ACHN (cell line): ENCODE results near the gene ADAMTS9.

Experiments used
- DNase-seq: peaks from one replicate; pipeline ENCODE4 v3.0.0-alpha.2; 2015
- in situ Hi-C: cut with HindIII; loops from 2 replicates; pipeline ENCODE4 v1.10.0; 2017; ENCODE audit warnings: low sequenced_read_pairs, low pct_ligation_motif_present, low pct_unique_long_range_greater_than_20kb

The ADAMTS9 gene, protein sequence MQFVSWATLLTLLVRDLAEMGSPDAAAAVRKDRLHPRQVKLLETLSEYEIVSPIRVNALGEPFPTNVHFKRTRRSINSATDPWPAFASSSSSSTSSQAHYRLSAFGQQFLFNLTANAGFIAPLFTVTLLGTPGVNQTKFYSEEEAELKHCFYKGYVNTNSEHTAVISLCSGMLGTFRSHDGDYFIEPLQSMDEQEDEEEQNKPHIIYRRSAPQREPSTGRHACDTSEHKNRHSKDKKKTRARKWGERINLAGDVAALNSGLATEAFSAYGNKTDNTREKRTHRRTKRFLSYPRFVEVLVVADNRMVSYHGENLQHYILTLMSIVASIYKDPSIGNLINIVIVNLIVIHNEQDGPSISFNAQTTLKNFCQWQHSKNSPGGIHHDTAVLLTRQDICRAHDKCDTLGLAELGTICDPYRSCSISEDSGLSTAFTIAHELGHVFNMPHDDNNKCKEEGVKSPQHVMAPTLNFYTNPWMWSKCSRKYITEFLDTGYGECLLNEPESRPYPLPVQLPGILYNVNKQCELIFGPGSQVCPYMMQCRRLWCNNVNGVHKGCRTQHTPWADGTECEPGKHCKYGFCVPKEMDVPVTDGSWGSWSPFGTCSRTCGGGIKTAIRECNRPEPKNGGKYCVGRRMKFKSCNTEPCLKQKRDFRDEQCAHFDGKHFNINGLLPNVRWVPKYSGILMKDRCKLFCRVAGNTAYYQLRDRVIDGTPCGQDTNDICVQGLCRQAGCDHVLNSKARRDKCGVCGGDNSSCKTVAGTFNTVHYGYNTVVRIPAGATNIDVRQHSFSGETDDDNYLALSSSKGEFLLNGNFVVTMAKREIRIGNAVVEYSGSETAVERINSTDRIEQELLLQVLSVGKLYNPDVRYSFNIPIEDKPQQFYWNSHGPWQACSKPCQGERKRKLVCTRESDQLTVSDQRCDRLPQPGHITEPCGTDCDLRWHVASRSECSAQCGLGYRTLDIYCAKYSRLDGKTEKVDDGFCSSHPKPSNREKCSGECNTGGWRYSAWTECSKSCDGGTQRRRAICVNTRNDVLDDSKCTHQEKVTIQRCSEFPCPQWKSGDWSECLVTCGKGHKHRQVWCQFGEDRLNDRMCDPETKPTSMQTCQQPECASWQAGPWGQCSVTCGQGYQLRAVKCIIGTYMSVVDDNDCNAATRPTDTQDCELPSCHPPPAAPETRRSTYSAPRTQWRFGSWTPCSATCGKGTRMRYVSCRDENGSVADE (N-terminal part only)

DNA sequence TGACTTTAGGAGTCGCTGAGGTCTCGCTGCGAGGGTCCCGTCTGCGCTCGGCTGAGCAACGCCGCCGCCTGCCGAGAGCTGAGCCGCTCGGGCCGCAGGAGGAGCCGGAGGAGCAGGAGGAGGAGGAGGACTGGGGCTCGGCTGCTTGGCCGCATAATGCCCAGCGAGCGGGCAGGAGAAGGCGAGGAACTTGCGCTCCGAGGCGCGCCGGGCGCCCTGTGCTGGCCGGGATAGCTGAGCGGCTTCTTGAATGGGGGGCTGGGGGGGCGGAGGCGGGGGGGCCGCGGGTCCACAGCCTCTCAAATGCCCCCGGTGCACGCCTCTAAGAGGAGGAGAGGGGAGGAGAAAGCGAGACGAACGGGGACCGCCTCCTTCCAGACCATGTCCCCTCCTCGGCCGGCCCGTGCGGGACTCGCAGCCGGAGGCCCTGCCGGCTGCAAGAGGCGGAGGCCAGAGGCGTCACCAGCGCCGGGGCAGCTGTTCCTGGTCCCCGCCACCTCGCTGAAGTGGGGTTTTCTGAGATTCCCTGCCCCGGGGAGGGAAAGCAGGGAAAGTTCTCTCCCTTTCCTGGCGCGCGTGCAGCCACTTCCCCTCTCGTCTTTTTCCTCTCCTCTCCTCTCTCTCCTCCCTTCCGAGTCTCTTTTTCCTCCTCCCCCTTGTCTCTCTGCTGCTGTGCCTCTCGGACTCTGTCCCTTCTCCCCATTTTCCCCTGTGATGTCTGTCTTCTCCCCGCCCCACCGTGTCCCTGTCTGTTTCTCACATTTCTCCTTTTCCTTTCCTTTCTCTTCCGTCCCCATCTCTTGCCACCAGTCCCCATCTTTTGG, at the start of gene ADAMTS9:
Gene ADAMTS9 (minus strand): TSS at position 220 of the 824 bp plus-strand sequence. CDS start 343 bp downstream, outside the sequence.
- DNase-seq = peak; percentile 83
- in situ Hi-C loops = no loop called here

DNA sequence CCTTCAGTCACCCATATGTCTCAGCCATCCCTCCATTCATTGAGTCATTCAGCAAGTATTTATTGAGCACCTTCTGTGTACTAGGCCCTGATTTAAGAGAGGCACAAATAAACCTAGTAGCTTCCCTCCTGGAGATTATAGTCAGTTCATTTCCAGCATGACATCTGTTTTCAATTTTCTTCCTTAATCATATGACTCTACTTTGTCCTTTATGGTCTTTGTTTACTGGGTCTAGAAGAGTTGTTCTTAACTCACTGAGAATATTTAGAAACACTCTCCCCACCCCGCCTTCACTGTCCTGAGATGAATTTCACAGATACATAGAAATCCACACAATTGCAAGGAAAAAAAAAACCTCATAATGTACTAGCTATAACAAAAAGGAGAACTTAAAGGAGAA, 44.8 kb upstream of the ADAMTS9 start:
- in situ Hi-C loops = no loop called here
- DNase-seq = no peak

DNA sequence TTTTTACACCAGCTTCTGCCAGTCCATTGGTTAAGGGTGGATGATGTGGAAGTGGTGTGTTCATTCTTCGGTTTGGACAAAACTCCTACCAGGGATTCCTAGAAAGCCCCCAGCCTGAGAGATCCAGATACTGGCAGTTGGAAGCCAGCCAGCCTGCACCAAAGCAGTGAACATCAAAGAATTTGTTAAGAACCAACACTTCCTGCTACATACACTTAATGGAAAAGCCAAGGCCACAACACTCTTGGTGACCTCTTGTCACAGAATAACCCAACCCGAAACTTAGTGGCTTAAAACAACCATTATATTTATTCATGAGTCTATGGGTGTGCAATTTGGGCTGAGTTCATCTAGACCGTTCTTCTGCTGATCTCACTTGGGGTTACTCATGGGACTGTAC, 42.9 kb upstream of the ADAMTS9 start:
- DNase-seq = no peak

DNA sequence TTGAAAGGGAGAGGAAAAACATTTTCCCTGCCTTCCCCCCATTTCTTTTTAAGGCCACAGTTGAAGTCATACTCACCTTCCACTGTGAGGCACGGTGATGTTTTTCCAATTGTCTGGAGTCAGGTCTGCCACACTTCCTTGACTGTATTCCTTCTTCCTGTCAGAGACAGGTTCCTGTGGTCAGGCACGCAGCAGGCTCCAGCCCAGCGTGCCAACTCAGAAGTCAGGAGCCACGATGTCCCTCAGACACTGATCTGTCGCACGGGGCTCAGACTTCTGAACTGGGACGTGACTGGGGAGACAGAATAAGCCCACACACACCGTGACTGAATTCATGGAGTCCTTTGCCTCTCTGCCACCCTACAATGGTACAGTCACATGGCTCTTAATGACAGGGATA, 41.2 kb upstream of the ADAMTS9 start:
- in situ Hi-C loops = no loop called here
- no peak for DNase-seq

More for the DNA sequence above, 42.9 kb upstream of the ADAMTS9 start:
- in situ Hi-C loops = no loop called here

DNA sequence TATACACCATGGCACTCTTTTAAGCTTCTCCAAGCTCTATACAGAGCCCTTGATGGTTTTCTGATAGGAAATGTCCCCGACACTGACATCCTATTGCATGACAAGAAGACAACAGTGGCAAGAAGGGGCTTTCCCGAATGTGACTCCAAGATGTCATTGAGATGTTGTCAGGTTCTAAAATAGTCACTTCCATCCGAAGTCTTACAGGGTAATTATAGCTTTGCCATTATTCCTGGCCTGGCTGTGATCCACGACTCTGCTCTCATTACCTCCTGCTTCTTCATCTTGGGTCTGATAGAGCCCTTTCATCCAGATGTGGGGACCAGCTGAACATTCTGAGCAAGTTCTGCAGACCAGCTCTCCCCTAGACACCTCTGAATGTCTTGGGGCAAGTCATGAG, 40.6 kb upstream of the ADAMTS9 start:
- in situ Hi-C loops = no loop called here

DNA sequence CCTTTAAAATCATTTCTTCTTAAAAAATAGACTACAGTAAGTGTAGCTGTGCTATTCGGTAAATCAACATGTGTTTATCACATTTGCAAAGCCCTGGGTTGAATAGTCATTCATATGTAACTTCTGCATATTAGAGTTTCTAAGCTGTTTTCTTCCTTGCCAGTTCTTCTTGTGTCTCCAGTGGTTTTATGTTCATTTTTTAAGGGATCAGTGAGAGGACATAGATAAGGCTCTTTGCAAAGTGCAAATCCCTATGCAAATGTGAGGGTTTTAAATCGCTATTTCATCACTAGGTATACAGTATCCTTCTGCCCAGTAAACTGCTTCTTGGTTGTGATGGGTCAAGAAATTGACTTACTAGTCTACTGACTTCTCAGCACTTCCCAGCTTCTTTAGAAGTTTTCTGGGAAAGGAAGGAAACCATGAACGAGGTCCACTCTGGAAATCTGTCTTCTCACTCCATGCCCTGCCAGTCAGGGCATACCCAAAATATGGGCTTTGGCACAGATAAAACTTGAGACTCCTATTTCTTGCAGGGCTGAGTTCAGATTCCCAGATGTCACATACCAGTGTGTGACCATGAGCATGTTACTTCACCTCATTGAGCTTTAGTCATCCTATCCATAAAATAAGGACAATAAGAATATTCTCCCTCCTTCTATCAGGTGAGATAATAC, 38.8 kb upstream of the ADAMTS9 start:
- in situ Hi-C loops = no loop called here
- no peak for DNase-seq

More for the DNA sequence above, 40.6 kb upstream of the ADAMTS9 start:
- no peak for DNase-seq

DNA sequence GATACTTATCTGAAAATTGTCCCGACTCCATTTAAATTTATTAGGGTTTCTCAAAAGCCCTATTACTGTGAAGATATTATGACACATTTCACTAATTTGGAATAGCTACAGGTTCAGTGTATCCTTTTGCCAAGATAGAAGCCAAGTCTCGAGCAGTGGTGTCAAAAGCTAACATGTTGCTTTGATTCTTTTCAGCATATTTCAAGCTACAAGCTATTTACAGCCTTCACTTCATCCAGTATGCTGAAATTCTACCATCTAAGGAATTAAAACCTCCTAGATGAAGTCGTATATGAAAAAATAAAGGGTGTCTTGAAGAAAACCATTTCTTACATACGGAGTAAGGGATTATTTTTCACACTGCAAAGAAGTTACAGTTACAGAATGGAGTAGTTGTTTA, 31.2 kb upstream of the ADAMTS9 start:
- in situ Hi-C loops = no loop called here

DNA sequence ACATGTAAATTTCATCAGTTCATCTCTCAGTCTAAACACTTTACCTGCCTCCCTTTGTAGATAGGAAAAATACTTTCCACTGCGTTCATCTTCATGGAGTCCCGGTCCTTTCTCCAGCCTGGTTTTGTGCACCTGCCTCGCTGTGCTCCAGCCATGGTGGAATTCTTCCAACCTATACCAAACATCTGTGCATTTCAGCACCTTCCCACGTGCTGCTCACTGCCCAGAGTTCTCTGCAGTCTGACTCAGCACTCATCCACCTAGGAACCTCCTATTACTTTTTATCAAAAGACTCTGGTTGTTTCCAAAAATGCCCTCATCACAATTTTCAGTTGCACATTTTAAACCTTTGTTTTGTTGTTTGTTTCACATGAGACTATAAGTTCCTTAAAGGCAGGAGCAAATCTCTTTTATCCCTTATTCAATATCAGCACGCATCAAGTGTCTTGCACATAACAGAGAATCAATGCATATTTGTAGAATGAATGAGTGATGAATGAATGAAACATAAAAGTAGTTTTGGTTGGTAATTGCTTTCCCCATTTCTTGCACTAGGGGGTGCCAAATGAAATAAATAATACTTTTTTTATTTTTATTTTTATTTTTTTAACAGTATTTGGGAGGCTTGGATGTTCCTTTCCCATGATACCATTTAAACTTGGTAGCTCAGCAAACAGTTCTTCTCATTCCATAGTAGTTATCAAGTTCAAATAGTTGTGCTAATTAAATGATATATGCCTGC, 30.2 kb upstream of the ADAMTS9 start:
- peak; percentile 6 for DNase-seq
- in situ Hi-C loops = no loop called here

More for the DNA sequence above, 31.2 kb upstream of the ADAMTS9 start:
- DNase-seq = no peak

DNA sequence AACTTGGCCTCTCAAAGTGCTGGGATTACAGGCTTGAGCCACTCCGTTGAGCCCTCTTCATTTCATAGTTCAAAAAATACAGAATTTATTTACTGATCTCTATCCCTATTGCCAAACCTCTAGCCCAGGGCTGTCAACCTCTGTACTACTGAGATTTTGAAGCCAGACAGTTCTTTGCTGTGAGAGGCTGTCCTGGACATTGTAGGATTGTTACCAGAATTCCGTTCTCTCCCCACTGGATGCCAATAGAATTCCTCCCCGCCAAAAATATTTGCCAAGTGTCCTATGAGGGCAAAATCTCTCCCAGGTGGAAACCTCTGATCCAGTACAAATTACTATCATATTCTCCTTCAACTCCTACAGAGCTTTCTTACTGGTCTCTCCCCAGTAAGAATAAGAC, 29.6 kb upstream of the ADAMTS9 start:
- no peak for DNase-seq
- in situ Hi-C loops = no loop called here

DNA sequence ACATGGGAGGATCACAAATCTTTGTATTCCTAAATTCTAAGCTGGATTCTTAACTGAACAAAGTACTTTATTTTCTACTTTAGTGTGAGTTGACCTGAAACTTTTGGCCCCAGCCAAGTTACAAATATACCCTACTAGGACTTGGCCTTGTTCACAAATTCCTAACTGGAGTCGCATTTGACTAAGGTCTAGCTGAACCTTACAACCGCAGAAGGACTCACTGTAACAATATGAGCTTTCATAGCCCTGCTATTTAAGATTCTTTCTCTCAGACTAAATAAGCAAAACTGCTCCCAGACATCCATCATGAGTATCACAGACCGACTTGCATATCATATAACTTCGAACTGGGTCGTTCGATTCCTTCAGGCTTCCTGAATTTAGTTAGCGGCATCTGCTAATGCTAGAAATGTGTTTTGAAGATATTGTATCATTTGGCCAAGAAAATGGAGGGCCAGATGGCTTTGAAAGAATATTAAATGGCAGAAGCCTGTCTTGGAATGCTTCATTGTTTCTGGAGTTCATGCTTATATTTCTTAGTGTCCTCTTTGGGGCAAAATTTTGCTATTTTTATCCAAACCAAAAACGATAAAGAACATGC, 28.4 kb upstream of the ADAMTS9 start:
- in situ Hi-C loops = no loop called here
- DNase-seq = no peak

DNA sequence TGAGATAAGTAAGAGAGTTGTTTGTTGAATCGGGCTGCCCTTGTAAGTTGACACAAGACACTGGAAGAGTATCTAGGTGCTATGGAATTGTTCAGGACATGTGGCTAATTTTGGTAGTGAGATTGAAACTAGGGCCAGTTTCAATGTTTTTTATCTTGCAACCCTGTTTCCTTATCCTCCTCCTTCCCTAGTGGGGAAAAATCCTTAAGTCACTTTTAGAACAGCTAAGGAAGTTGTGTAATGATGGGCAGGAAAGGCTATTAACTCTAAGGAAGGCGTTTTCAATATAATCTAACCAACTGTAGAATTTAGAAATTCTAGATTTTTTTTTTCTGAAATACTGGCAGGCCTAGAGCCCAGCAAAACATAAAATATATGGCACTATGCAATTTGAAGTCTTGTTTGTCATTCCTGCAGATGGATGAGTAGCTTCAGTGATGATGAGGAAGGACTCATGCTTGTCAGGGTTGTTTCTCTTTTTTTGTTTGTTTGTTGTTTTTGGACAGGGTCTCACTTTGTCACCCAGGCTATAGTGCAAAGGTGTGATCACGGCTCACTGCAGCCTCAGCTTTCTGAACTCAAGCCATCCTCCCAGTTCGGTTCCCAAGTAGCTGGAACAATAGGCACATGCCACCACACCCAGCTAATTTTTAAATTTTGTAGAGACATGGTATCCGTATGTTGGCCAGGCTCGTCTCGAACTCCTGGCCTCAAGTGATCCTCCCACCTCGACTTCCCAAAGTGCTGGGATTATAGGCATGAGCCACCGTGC, 27.6 kb upstream of the ADAMTS9 start:
- in situ Hi-C loops = no loop called here
- no peak for DNase-seq

DNA sequence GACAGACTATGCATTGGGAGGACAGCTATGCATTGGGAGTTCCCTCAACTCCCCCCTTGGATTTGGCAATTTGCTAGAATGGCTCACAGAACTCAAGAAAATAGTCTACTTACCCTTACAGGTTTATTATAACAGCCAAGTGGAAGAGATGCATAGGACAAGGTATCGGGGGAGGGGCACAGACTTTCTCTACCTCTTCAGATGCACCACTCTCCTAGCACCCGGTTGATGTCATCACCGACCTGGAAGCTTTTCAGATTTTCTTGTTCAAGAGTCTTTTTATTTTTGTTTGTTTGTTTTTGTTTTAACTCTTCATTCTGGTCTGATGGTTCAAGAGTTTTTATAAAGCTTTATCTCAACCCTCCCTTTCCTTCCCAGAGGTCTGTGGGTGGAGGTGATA, 20.7 kb upstream of the ADAMTS9 start:
- in situ Hi-C loops = no loop called here
- no peak for DNase-seq

DNA sequence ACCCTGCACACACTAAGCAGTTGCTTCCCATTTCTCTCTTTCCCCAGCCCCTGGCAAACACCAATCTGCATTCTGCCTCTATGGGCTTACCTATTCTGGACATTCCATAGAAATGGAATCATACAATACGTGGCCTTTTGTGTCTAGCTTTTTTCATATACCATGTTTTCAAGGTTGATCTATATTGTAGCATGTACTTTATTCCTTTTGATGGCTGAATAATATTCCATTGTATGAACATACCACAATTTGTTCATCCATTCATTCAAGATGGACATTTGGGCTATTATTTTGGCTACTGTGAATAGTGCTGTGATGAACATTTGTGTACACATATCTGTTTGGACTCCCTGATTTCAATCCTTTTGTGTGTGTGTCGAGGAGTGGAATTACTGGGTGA, 18.1 kb upstream of the ADAMTS9 start:
- no peak for DNase-seq
- in situ Hi-C loops = no loop called here

DNA sequence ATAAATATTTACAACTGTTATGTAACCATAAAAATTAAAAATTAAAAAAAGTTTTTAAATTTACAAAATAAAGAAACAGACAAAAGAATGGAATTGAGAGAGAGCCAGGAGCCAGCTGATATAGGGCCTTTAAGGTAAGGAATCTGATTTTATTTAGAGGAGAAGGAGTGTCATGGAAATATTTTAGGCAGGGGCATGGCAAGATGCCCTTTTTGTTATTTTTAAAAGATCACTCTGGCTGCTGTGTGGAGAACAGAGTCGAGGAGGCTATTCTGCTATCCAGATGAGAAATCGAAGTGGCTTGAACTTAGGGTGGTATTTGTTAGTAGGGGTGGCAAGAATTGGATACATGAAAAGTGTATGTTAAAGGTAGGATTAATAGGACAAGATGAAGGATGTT, 9.1 kb upstream of the ADAMTS9 start:
- DNase-seq = no peak
- in situ Hi-C loops = no loop called here

DNA sequence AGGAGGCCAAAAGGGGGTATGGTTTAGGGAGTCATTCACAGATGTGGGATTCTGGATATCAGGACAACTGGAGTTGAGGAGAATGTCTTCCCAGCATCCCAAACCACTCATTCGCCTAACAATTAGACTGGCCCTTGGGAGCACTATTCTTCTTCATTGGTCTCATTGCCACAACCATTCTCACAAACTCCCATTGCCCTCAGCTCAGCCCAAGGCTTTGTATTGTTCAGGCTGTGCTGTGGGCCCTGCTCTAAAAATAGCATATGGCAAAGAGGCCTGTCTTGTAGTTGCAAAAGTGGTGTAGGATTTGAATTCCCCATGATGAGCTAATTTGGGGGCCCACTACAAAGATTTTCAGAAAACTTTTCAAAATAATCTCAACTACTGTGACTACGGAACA, 6.3 kb upstream of the ADAMTS9 start:
- DNase-seq = no peak
- in situ Hi-C loops = no loop called here

DNA sequence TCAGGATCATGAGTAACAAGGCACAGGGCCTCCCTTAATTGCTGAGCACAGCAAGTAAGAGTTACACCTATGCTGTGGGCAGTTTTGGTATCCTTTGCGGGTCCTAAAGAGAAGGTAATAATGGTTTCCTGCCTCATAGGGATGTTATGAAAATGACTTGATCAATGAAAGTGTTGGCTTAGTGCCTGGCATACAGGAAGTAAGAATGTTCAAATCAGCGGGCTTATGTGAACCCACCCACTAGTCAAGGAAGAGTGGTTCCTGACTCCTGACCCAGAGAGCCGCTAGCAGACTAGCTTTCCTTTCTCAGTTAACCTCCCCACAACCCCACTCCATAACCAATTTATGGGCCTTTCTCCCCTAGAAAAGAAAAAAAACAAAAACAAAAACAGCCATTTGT, 5.2 kb upstream of the ADAMTS9 start:
- no peak for DNase-seq
- in situ Hi-C loops = no loop called here
